Karpas-422 (cell line): ENCODE data around the gene TNPO1. TPM values are rescaled to one million over a fixed set of nuclear protein-coding genes. Genes with fewer than 3 reads are reported as not detected.

Experiments used
- DNase-seq: peaks from one replicate; pipeline ENCODE4 v3.0.0-alpha.2; 2015
- H2AFZ ChIP-seq: fragments of 200-600 bp; sonication (generic); 2 replicates; pipeline ENCODE4 v1.6.1; 2014; ENCODE audit warnings: antibody characterized with exemption, low read length, mixed read lengths
- H3K27ac ChIP-seq: fragments of 200-600 bp; sonication (generic); 2 replicates; pipeline ENCODE4 v1.5.1; 2014; ENCODE audit warnings: mild to moderate bottlenecking, low read length, moderate library complexity
- H3K27me3 ChIP-seq: fragments of 200-600 bp; sonication (generic); 2 replicates; pipeline ENCODE4 v1.6.1; 2014; ENCODE audit warnings: low read length, mixed read lengths
- H3K36me3 ChIP-seq: fragments of 200-600 bp; sonication (generic); 2 replicates; pipeline ENCODE4 v1.6.1; 2014; ENCODE audit warnings: low read length, mixed read lengths; ENCODE audit not compliant: insufficient read depth
- H3K4me1 ChIP-seq: fragments of 200-600 bp; sonication (generic); 2 replicates; pipeline ENCODE4 v1.6.1; 2014; ENCODE audit warnings: mild to moderate bottlenecking, low read length, mixed read lengths
- H3K4me2 ChIP-seq: fragments of 200-600 bp; sonication (generic); 2 replicates; pipeline ENCODE4 v1.6.1; 2014; ENCODE audit warnings: low read length, low read depth, mild to moderate bottlenecking; ENCODE audit not compliant: poor library complexity, severe bottlenecking
- H3K4me3 ChIP-seq: fragments of 200-600 bp; sonication (generic); 2 replicates; pipeline ENCODE4 v1.5.1; 2014; ENCODE audit warnings: mild to moderate bottlenecking, antibody characterized with exemption, low read length, mixed read lengths
- H3K79me2 ChIP-seq: fragments of 200-600 bp; sonication (generic); 2 replicates; pipeline ENCODE4 v1.6.1; 2014; ENCODE audit warnings: mild to moderate bottlenecking, low read length, mixed read lengths
- H3K9ac ChIP-seq: fragments of 200-600 bp; sonication (generic); 2 replicates; pipeline ENCODE4 v1.6.0; 2014; ENCODE audit warnings: low read length
- H3K9me2 ChIP-seq: fragments of 200-600 bp; sonication (generic), shearing (Covaris generic); replicated peaks from 2 replicates; pipeline ENCODE4 v1.6.0; 2014; ENCODE audit warnings: mild to moderate bottlenecking, low read length, moderate library complexity; ENCODE audit not compliant: insufficient read depth
- H3K9me3 ChIP-seq: fragments of 300-700, 200-600 bp; sonication (generic); 2 replicates; pipeline ENCODE4 v1.6.1; 2014; ENCODE audit warnings: low read length, mixed read lengths
- H4K20me1 ChIP-seq: fragments of 200-600 bp; sonication (generic); 2 replicates; pipeline ENCODE4 v1.6.1; 2014; ENCODE audit warnings: mild to moderate bottlenecking, antibody characterized with exemption, low read length, low read depth; ENCODE audit not compliant: insufficient read depth
- small RNA-seq: library from RNA; depleted of rRNA; stranded (forward); fragments of <200 nt; gene quantifications from one replicate; pipeline ENCODE3, GENCODE V24; 2014
- total RNA-seq: library from RNA; depleted of rRNA; stranded (reverse); fragments of >200 nt; shearing (Covaris generic); gene quantifications from 2 replicates; pipeline ENCODE4 v1.2.3, GENCODE V29; 2014; ENCODE audit warnings: low replicate concordance; rRNA removed

The TNPO1 gene
- total RNA-seq, 1 experiment from 2014 or later, result 94.1 TPM

- no peak overlapping the region for H3K27ac ChIP-seq
- H2AFZ ChIP-seq, result peak overlapping the region; percentile 99
These were observed 140.1 kb downstream of the TNPO1 start for GRCh38 chr5:72956324-72957140.

GRCh38 chr5:72957337-72957736, 140.9 kb downstream of the TNPO1 start:
- no peak overlapping the region for H2AFZ ChIP-seq
- H3K9ac ChIP-seq, result no peak overlapping the region

More at GRCh38 chr5:72956324-72957140, 140.1 kb downstream of the TNPO1 start:
- H3K4me2 ChIP-seq, result peak overlapping the region; percentile 83
- no peaks in the 10 kb centered on the region for H3K36me3 ChIP-seq
- no peaks in the 10 kb centered on the region for H3K9me2 ChIP-seq
- peak; percentile 68 for DNase-seq
- peaks cover 13% of the 10 kb centered on the region for H3K4me1 ChIP-seq
- H3K79me2 ChIP-seq, result no peaks in the 10 kb centered on the region
- H4K20me1 ChIP-seq, result no peaks in the 10 kb centered on the region
- H3K9ac ChIP-seq, result peak overlapping the region; percentile 65
- H3K4me3 ChIP-seq, result peak overlapping the region; percentile 71
- 0 out of 2 replicates have a peak, but pooled peaks cover 2% of the 10 kb centered on the region for H3K27me3 ChIP-seq
- H3K9me3 ChIP-seq, result no peaks in the 10 kb centered on the region

GRCh38 chr5:72959257-72959656, 142.8 kb downstream of the TNPO1 start:
- no peak overlapping the region for H2AFZ ChIP-seq
- H3K27me3 ChIP-seq, result 0 out of 2 replicates have a peak, but pooled peaks cover 2% of the 10 kb centered on the region
- H3K9ac ChIP-seq, result no peak overlapping the region
- no peaks in the 10 kb centered on the region for H3K79me2 ChIP-seq
- no peak overlapping the region for H3K4me2 ChIP-seq
- no peaks in the 10 kb centered on the region for H3K36me3 ChIP-seq
- H3K4me1 ChIP-seq, result peaks cover 13% of the 10 kb centered on the region
- no peak overlapping the region for H3K27ac ChIP-seq
- H3K9me3 ChIP-seq, result no peaks in the 10 kb centered on the region
- no peak for DNase-seq
- H4K20me1 ChIP-seq, result no peaks in the 10 kb centered on the region
- no peak overlapping the region for H3K4me3 ChIP-seq
- H3K9me2 ChIP-seq, result no peaks in the 10 kb centered on the region

More at GRCh38 chr5:72957337-72957736, 140.9 kb downstream of the TNPO1 start:
- no peak overlapping the region for H3K4me2 ChIP-seq
- H3K4me3 ChIP-seq, result no peak overlapping the region
- H3K79me2 ChIP-seq, result no peaks in the 10 kb centered on the region
- DNase-seq, result no peak
- no peaks in the 10 kb centered on the region for H3K9me2 ChIP-seq
- H3K36me3 ChIP-seq, result no peaks in the 10 kb centered on the region
- peaks cover 13% of the 10 kb centered on the region for H3K4me1 ChIP-seq
- H3K27ac ChIP-seq, result no peak overlapping the region
- no peaks in the 10 kb centered on the region for H4K20me1 ChIP-seq
- H3K27me3 ChIP-seq, result 0 out of 2 replicates have a peak, but pooled peaks cover 2% of the 10 kb centered on the region
- H3K9me3 ChIP-seq, result no peaks in the 10 kb centered on the region

Small RNAs within 50 kb of the gene (small RNA-seq; reads per million reads assigned to genes)
- gene MIR4804 (not detected), gene RF00019 (not detected)

Other genes starting within 250 kb of the TNPO1 start
- gene FCHO2, start 139.4 kb downstream of the TNPO1 start, total RNA-seq, result 5.1 and 5.2 TPM in 2 replicates